H9 (cell line): ENCODE results near the gene MYLK4. TPM values are rescaled to one million over a fixed set of nuclear protein-coding genes. Genes with fewer than 3 reads are reported as not detected.

ENCODE experiments used
- DNase-seq: peaks from one replicate; pipeline ENCODE4 v3.0.0-alpha.2; 2017
- H2AFZ ChIP-seq: one replicate; pipeline ENCODE4 v1.6.1; 2013; ENCODE audit warnings: mild to moderate bottlenecking, low read length, control low read depth, moderate library complexity
- H2AK5ac ChIP-seq: 2 replicates; pipeline ENCODE4 v1.6.1; 2013; ENCODE audit warnings: low read length, control low read depth, mixed read lengths; ENCODE audit not compliant: insufficient read length
- H2BK120ac ChIP-seq: one replicate; pipeline ENCODE4 v1.6.1; 2013; ENCODE audit warnings: low read depth, mild to moderate bottlenecking, low read length, control low read depth, inconsistent platforms; ENCODE audit not compliant: poor library complexity, severe bottlenecking
- H2BK12ac ChIP-seq: 2 replicates; pipeline ENCODE4 v1.6.1; 2013; ENCODE audit warnings: low read length, control low read depth, mixed read lengths, low read depth; ENCODE audit not compliant: insufficient read length
- H2BK15ac ChIP-seq: 2 replicates; pipeline ENCODE4 v1.6.1; 2013; ENCODE audit warnings: low read depth, low read length, control low read depth
- H2BK20ac ChIP-seq: one replicate; pipeline ENCODE4 v1.6.1; 2013; ENCODE audit warnings: low read depth, mild to moderate bottlenecking, low read length, control low read depth, inconsistent platforms; ENCODE audit not compliant: poor library complexity, severe bottlenecking
- H2BK5ac ChIP-seq: 2 replicates; pipeline ENCODE4 v1.6.1; 2013; ENCODE audit warnings: low read length, control low read depth, mixed read lengths; ENCODE audit not compliant: insufficient read length
- H3K14ac ChIP-seq: 2 replicates; pipeline ENCODE4 v1.6.1; 2013; ENCODE audit warnings: low read length, control low read depth; ENCODE audit not compliant: insufficient read depth
- H3K18ac ChIP-seq: 2 replicates; pipeline ENCODE4 v1.6.1; 2013; ENCODE audit warnings: low read depth, mild to moderate bottlenecking, mixed read lengths, low read length, control low read depth; ENCODE audit not compliant: insufficient read length
- H3K23ac ChIP-seq: 2 replicates; pipeline ENCODE4 v1.6.1; 2013; ENCODE audit warnings: low read length, control low read depth, mixed read lengths, low read depth; ENCODE audit not compliant: insufficient read length
- H3K23me2 ChIP-seq: 2 replicates; pipeline ENCODE4 v1.6.1; 2013; ENCODE audit warnings: low read depth, mild to moderate bottlenecking, mixed read lengths, low read length, control low read depth; ENCODE audit not compliant: insufficient read length, poor library complexity, severe bottlenecking
- H3K27ac ChIP-seq: 2 replicates; pipeline ENCODE4 v1.5.1; 2013; ENCODE audit warnings: low read length, control low read depth, mixed read lengths, low read depth; ENCODE audit not compliant: insufficient read length
- H3K27me3 ChIP-seq: 2 replicates; pipeline ENCODE4 v1.6.1; 2013; ENCODE audit warnings: low read length, control low read depth, inconsistent platforms; ENCODE audit not compliant: insufficient read depth
- H3K4ac ChIP-seq: 2 replicates; pipeline ENCODE4 v1.6.1; 2013; ENCODE audit warnings: low read depth, mild to moderate bottlenecking, control low read depth, inconsistent platforms, low read length, moderate library complexity
- H3K4me1 ChIP-seq: 2 replicates; pipeline ENCODE4 v1.6.1; 2013; ENCODE audit warnings: low read length, control low read depth, inconsistent platforms; ENCODE audit not compliant: insufficient read depth
- H3K4me2 ChIP-seq: 2 replicates; pipeline ENCODE4 v1.6.1; 2013; ENCODE audit warnings: low read length, control low read depth, mixed read lengths; ENCODE audit not compliant: insufficient read length, insufficient read depth
- H3K56ac ChIP-seq: 2 replicates; pipeline ENCODE4 v1.6.1; 2013; ENCODE audit warnings: low read depth, mild to moderate bottlenecking, mixed read lengths, low read length, control low read depth; ENCODE audit not compliant: insufficient read length
- H3K79me1 ChIP-seq: 2 replicates; pipeline ENCODE4 v1.6.1; 2013; ENCODE audit warnings: low read depth, mild to moderate bottlenecking, moderate library complexity, low read length, control low read depth, inconsistent platforms; ENCODE audit not compliant: insufficient read depth, poor library complexity, severe bottlenecking
- H3K79me2 ChIP-seq: 2 replicates; pipeline ENCODE4 v1.6.1; 2013; ENCODE audit warnings: low read length, control low read depth, inconsistent platforms; ENCODE audit not compliant: insufficient read depth
- H3K9ac ChIP-seq: 2 replicates; pipeline ENCODE4 v1.6.1; 2013; ENCODE audit warnings: low read length, control low read depth, mixed read lengths; ENCODE audit not compliant: insufficient read length; ENCODE audit errors: extremely low read depth
- H3K9me3 ChIP-seq: one replicate; pipeline ENCODE4 v1.6.1; 2013; ENCODE audit warnings: low read depth, low read length, inconsistent platforms; ENCODE audit not compliant: control insufficient read depth
- H3T11ph ChIP-seq: one replicate; pipeline ENCODE4 v1.6.1; 2013; ENCODE audit warnings: mild to moderate bottlenecking, low read length, control low read depth, inconsistent platforms
- H4K20me1 ChIP-seq: one replicate; pipeline ENCODE4 v1.6.1; 2013; ENCODE audit not compliant: control insufficient read depth, insufficient read length, insufficient read depth
- H4K5ac ChIP-seq: 2 replicates; pipeline ENCODE4 v1.6.1; 2013; ENCODE audit warnings: low read depth, mild to moderate bottlenecking, mixed read lengths, low read length, control low read depth; ENCODE audit not compliant: insufficient read length
- H4K8ac ChIP-seq: replicated peaks from 2 replicates; pipeline ENCODE4 v1.6.1; 2013; ENCODE audit warnings: low read length, control low read depth, mixed read lengths, low read depth; ENCODE audit not compliant: insufficient read length
- H4K91ac ChIP-seq: 2 replicates; pipeline ENCODE4 v1.6.1; 2013; ENCODE audit warnings: low read depth, mild to moderate bottlenecking, moderate library complexity, mixed read lengths, low read length, control low read depth; ENCODE audit not compliant: insufficient read length
- H3K27ac Mint-ChIP-seq, 3 experiments: 2 replicates in 2 of 3; 3 replicates in 1 of 3; pipeline ENCODE4 v1.8.0; 2020 to 2021; ENCODE audit warnings: mixed read lengths in 3 of 3, mild to moderate bottlenecking in 1 of 3, moderate library complexity in 1 of 3
- H3K27me3 Mint-ChIP-seq: 2 replicates; pipeline ENCODE4 v1.8.0; 2021; ENCODE audit warnings: low read depth, mild to moderate bottlenecking, moderate library complexity, mixed read lengths
- H3K36me3 Mint-ChIP-seq, 3 experiments: 2 replicates in 2 of 3; 3 replicates in 1 of 3; pipeline ENCODE4 v1.8.0; 2020 to 2021; ENCODE audit warnings: low read depth in 3 of 3, mixed read lengths in 3 of 3; ENCODE audit not compliant: insufficient read depth in 1 of 3
- H3K4me1 Mint-ChIP-seq, 2 experiments: 2 replicates each; pipeline ENCODE4 v1.8.0; 2020; ENCODE audit warnings: mixed read lengths in 2 of 2
- H3K4me3 Mint-ChIP-seq, 2 experiments: 2 replicates in 1 of 2; 3 replicates in 1 of 2; pipeline ENCODE4 v1.8.0; 2020 to 2021; ENCODE audit warnings: mild to moderate bottlenecking in 2 of 2, mixed read lengths in 2 of 2, moderate library complexity in 1 of 2
- H3K9me3 Mint-ChIP-seq, 2 experiments: 2 replicates in 1 of 2; 3 replicates in 1 of 2; pipeline ENCODE4 v1.8.0; 2020; ENCODE audit warnings: mild to moderate bottlenecking in 2 of 2, mixed read lengths in 2 of 2, moderate library complexity in 1 of 2
- CTCF ChIP-seq: fragments of 200-600 bp; sonication (generic); conservative IDR thresholded peaks from 3 replicates; pipeline ENCODE4 v1.8.0; 2021; ENCODE audit warnings: antibody characterized with exemption, mild to moderate bottlenecking
- WGBS: extraction: QIAGEN DNeasy Blood & Tissue Kit; methylation state at CpG from one replicate; pipeline ENCODE4 v1.1.7; 2013; ENCODE audit warnings: missing lambda C conversion rate, low lambda C conversion rate, mixed read lengths; ENCODE audit not compliant: insufficient read length; ENCODE audit errors: extremely low coverage; 5-methylcytosine and 5-hydroxymethylcytosine counted together
- total RNA-seq: library from RNA; stranded (reverse); gene quantifications from 2 replicates; pipeline ENCODE4 v1.2.1, GENCODE V29; 2021

MYLK4 gene
- total RNA-seq, 1 experiment from 2014 or later = 0.28 TPM

- no peaks in the 10 kb centered on the region for H3K23me2 ChIP-seq
- H2AK5ac ChIP-seq = no peak overlapping the region
- no peak overlapping the region for H3K18ac ChIP-seq
- no peak for TF ChIP-seq CTCF
- Mint-ChIP-seq H3K9me3 (no peaks in the 10 kb centered on the region), H3K27me3 (no peaks in the 10 kb centered on the region; the same call in 1 of the 2 replicates), H3K36me3 (no peaks in the 10 kb centered on the region), H3K4me1 (no peaks in the 10 kb centered on the region), H3K27ac (no peak overlapping the region), H3K4me3 (no peak overlapping the region)
- no peak overlapping the region for H2BK15ac ChIP-seq
- no peak overlapping the region for H3K9ac ChIP-seq
- no peak overlapping the region for H2BK5ac ChIP-seq
- H3K23ac ChIP-seq = no peak overlapping the region
- no peaks in the 10 kb centered on the region; the same call in 1 of the 2 replicates for H3K27me3 ChIP-seq
- no peak overlapping the region for H4K8ac ChIP-seq
- no peak overlapping the region for H2BK12ac ChIP-seq
- H4K5ac ChIP-seq = no peak overlapping the region
- no peak overlapping the region for H3K4ac ChIP-seq
- H3T11ph ChIP-seq = no peak overlapping the region
- no peak overlapping the region for H2BK20ac ChIP-seq
- no peak overlapping the region for H3K27ac ChIP-seq
- H3K4me1 ChIP-seq = no peaks in the 10 kb centered on the region
- WGBS = no CpG with 5 or more reads among the region's 2 CpGs
- H3K14ac ChIP-seq = no peak overlapping the region
- no peaks in the 10 kb centered on the region for H3K79me1 ChIP-seq
- no peak for DNase-seq
- H3K9me3 ChIP-seq = no peaks in the 10 kb centered on the region
- H3K79me2 ChIP-seq = no peaks in the 10 kb centered on the region
- no peak overlapping the region for H2AFZ ChIP-seq
- H3K56ac ChIP-seq = no peak overlapping the region
- no peaks in the 10 kb centered on the region for H4K20me1 ChIP-seq
- H3K4me2 ChIP-seq = no peak overlapping the region
- no peak overlapping the region for H4K91ac ChIP-seq
- H2BK120ac ChIP-seq = no peak overlapping the region
These were observed 74.7 kb downstream of the MYLK4 start for GRCh38 chr6:2676048-2676447.
